NCI-H82 (cell line): ENCODE data around the gene ACP6.
"Not testable (repeated sequence)": the region's sequence is repeated elsewhere in the genome, so short reads cannot be mapped to it uniquely, and the experiment has no call there.

Source experiments
- DNase-seq: peaks from one replicate; lab custom pipeline; 2025; lab: John Stamatoyannopoulos, UW

Gene ACP6

DNA sequence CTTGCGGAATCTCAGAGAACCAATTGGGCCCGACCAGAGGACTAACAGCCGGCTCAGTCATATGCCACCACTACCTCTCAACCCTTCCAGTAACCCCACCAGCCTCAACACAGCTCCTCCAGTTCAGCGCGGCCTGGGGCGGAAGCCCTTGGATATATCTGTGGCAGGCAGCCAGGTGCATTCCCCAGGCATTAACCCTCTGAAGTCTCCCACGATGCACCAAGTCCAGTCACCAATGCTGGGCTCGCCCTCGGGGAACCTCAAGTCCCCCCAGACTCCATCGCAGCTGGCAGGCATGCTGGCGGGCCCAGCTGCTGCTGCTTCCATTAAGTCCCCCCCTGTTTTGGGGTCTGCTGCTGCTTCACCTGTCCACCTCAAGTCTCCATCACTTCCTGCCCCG is 49.8 kb downstream of the ACP6 start:
- no peak for DNase-seq

DNA sequence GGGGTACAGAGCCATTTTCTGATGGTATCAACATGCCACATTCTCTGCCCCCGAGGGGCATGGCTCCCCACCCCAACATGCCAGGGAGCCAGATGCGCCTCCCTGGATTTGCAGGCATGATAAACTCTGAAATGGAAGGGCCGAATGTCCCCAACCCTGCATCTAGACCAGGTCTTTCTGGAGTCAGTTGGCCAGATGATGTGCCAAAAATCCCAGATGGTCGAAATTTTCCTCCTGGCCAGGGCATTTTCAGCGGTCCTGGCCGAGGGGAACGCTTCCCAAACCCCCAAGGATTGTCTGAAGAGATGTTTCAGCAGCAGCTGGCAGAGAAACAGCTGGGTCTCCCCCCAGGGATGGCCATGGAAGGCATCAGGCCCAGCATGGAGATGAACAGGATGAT is 50.6 kb downstream of the ACP6 start:
- no peak for DNase-seq

DNA sequence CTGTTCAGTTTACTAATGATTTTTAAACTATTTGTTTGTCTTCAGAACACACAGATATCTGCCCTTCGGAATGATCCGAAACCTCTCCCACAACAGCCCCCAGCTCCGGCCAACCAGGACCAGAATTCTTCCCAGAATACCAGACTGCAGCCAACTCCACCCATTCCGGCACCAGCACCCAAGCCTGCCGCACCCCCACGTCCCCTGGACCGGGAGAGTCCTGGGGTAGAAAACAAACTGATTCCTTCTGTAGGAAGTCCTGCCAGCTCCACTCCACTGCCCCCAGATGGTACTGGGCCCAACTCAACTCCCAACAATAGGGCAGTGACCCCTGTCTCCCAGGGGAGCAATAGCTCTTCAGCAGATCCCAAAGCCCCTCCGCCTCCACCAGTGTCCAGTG is 51.6 kb downstream of the ACP6 start:
- DNase-seq, result no peak

DNA sequence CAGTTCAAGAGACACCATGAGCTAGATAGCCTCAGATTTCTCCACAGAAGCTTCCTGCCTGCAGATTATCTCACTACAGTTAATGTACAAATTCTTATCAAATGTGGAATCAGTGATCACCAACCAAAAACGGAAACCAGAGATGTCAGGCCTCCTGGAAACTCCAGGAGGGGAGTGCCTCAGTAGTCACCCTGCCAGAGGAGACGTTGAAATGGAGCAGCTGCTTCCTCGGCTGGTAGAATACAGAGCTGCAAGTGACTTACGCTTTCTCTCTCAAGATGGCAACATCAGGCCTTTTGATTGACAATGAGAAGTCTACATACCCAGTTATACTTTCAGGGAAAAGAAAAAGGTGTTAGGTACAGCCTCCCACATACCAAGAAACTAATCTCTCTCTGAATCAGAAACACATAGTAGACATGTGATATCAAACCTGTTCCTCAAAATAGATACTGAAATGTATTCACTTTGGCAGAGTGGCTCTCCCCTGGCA is 52.2 kb downstream of the ACP6 start:
- no peak for DNase-seq

DNA sequence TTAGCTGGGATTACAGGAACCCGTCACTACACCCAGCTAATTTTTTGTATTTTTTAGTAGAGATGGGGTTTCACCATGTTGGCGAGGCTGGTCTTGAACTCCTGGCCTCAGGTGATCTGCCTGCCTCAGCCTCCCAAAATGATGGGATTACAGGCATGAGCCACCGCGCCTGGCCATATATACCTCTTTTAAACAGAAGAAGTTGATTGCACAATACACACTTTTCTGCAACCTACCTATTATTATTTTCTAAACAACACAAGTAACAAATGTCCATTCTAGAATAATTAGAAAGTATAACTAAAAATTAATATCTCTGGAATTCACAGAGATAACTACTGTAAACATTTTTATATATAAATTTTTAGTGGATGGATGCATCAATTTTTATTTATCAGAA is 55.4 kb downstream of the ACP6 start:
- DNase-seq, result not testable (repeated sequence)

DNA sequence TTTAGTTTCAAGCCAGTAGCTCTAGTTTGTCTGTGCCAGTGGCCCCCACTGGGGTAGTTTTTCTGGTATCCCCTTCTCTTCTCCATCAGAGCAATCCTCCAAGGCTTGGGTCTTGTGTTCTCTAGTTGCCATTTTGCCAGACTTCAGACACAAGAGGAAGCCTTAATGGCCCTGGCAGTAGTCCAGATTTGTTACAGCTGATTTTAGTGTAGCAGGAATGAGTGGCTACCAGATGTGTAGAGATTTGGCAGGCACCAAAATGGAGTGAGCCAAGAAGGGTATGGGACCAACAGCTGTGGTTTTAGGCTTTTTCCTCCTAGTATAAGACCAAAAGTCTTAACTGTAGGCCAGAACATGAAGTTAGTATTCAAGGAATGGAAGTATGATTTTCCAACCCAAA is 56.8 kb downstream of the ACP6 start:
- DNase-seq, result no peak

DNA sequence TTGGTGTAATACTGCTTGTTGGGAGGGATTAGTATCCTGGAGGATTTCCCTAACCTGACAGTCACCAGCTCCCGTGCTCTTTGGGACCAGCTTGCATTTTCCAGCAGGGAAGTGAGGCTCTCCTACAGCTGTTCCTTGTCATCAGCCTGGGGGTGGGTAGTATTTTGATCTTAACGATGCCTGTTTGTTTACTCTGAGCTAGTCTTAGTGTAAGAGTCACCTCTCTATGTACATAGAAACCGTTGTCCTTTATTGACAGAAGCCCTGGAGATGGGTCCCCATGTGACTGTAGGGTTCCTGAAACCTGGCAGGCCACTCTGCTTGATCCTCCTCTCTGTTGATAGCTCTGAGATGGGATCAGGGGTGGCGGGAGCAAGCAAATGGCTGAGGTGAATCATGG is 58.0 kb downstream of the ACP6 start:
- peak; percentile 49 for DNase-seq

DNA sequence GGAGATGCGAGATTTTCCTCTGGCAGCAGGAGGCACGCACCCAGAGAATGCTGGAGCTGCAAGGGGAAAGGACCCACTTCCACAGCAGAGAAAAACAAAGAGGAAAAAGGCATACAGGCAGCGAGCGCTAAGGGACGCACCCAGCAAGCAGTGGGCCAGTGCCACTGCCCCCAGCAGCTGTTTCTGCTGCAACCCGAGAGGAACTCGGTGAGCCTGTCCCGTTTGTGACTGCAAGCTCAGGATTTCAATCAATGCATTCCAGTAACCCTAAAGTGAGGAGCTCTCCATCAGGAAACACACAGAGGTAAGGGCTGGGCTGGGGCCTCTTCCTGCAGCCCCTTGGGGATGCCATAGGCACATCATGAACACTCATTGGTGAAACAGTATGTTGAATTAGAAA is 58.7 kb downstream of the ACP6 start:
- no peak for DNase-seq

DNA sequence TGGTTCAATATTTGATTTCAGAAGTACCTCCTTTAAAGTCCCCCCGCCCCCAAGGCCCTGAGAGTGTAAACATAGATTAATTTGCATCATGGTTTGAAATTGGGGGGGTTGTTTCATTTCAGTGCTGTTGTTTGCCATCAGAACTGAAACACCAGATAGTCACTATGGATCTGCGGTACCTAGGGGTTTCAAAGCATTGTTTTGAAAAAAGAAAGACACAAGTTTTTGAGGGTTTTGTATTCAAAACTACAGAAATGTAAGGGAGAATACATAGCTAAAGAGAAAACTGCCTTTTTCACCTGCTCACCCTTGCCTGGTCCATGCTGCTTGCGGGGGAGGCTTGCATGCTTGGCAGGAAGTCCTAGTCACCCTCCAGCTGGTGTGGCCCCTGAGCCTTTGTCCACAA is 59.3 kb downstream of the ACP6 start:
- DNase-seq, result no peak

DNA sequence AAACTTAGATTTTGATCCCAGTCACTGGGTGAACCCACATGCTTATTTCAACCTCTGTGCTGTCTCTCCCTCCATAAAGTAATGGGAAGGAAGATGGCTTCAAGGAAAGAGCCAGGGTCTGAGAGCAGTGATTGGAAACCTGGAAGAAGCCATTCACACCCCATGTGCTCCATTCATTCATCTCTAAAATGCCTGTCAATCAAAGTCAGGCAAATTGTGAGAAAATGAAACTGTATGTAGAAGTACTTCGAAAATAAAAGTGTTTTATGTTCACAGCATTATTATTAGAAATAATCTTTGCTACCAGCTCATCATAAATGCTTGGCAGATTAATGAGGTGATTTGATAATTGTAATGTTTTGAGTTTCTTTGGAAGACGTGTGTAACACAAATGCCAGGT is 61.0 kb downstream of the ACP6 start:
- DNase-seq, result no peak

DNA sequence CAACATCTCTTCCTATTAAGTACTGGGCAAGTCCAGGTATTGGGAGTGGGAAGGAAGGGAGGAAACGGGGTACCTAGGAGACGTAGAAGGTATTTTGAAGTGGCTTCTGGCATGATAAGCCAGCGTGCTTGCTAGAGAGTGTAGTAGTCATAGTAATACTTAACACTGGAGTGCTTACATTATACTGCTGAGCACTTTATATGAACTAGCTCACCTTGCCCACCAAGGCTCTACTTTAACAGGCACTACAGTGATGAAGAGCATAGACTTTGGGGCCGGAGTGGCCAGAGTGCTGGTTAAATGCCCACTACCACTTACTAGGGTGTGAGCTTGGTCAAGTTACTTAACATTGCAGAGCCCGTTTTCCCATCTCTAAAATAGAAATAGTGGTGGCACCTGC is 61.7 kb downstream of the ACP6 start:
- DNase-seq, result no peak

DNA sequence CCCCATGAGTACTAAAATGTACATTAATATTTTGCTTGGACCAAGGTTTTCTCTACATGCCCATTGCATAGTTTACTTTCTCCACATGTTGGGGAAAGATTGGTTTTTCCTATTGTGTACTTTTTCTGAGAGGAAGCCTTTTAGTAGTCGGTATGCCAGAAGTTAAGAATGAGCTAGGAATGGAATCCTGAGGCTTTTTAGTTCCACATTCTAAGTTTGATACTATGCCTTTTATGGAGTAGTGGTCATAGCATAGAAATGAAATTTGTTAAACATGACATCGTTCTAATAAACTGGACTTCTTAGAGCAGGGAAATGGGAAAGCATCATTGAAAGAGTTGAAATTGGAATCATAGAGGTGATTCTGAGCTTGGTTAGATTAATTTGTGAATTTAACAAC is 64.7 kb downstream of the ACP6 start:
- no peak for DNase-seq

DNA sequence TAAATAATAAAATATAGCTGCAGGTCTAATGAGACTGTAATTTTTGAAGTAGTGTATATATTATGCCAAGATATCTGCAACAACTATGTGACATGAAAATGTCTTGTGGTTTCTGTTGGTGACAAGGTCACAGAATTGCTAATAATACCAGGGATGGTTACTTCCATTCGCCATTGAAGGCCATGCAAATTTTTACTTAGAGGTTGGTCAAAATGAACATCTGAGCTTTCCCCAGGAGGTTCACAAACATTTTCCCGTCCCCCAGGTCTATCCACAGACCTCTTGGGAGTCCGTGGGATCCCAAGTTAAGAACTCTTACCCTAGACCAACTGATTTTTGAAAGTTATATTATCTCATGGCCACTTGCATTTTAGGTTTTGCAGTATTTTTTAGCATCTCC is 66.3 kb downstream of the ACP6 start:
- no peak for DNase-seq

DNA sequence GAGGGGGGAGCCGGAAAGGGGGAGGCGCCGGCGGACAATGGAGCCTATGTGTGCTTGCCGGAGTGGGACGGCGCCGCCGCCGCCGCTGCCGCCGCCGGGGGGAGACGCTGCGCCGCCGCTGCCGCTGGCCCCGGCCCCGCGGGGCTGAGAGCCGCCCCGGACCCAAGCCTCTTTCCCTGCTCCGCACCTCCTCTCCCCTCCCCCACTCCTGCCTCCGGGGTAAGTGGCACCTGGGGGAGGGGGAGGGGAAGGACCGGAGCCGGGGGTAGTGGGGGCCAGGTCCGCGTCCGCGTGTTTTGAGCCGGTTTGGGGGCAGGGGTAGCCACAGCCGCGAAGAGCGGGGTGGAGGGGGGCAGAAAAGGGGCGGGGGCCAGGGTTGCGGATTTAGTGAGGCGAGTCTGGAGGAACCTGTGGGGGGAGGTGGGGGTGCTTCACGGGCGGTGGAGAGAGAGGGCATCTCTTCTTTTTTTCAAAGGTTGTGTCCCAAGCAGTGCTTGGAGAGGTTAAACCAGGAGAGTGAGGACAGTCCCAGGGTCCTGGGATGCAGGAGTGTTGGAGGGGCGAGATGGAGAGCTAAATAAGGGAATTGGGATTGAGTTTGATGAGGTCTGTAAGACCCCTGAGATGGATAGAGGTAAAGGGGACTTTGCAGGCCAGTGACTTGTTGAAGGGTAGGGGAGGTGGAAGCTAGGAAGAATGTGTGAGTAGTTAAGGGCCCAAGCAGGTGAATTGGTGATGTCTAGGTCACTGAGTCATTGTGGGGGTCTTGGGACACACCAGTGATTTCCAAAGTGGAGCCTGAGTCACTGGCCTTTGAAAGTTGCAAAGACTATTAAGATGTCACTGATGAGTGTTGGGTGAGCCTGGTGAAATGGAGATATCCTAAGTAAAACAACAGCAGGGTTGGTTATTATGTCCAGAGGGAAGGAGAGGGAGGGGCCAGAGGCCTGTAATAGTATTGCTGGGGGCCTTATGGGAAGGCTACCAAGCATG is 69.9 kb downstream of the ACP6 start:
- peak; percentile 71 for DNase-seq

DNA sequence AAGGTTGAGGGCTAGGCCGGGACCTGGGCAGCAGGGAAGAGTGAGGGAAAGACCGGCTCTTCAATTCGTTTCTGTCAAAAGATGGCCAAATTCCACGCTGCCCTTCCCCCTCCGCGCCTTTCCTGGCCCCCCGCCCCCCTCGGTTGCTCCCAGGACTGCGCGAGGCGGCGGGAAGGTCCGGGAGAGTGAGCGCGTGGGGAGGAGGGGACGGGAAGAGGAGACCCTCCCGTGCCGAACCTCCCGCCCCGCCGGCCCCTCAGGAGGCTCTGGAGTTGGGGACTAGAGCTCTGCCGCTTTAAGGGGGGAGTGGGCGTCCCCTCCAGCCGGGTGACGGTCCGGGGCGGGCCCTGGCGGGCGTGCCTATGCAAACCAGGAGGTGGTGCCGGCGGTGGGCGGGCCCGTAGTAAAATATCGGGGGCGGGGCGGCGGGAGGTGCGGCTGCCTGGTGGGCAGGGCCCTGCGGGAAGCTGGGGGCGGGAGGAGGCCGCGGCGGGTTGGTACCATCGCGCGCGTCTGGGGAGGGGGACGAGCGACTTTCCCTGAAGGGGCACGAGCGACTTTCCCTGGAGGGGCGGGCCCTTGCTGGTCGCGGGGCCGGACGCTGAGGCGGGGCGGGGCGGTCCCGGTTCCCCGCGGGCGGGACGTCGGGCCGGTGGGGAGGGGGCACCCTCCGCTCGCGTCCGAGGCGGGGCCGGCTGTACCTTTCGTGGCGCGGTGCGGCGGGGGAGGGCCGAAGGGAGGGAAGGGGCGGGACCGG is 70.8 kb downstream of the ACP6 start:
- DNase-seq, result peak; percentile 98

DNA sequence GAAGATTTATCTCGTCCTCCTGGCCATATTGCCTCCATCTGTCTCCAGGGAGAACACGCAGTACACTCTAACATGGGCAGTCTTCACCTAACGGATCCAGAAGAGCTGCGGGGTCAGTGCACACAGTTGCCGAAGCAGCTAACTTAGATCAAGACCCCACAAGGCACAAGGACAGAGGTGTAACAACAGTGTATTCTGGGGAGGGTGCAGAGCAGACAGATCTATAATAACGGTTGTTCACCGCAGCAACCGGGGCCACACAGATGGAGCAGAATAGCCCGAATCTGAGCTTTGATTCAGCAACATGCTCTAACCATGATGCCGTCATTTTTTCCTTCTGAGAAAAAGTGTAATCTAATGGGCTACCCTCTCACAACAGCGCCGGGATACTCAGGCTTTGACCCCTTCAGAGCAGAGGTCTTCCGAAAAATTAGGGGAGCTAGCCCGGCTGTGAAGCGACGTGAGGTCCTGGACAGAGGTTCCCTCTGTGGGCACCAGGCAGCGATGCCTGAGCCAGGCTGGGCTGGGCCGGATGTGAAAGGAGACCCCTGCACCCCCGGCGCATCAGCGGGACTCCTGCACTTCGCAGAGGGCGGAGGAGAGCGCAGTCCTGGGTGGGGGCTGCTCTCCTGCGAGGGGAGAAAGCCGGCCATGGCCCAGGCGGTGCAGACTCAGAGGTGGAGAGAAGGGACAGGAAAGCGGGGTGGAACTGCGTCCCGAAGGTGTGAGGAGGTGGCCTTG is 71.5 kb downstream of the ACP6 start:
- DNase-seq, result peak; percentile 81

DNA sequence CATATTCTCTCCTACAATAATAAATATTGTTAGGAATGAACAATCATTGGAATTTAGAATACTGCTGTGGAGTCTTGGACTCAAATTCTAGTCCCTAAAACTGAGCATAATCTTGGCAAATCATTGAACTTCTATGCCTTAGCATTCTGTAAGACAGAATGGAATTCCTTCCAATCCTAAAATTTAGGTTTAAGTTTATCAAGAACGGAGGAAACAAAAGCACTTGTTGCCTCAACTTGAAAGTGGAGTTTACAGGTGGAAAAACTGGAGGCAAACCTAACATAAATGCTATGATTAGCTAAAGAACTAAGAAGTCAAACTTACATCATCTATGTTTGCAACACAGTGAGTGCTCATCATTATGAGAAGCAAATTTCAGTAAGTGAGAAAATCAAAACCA is 73.3 kb downstream of the ACP6 start:
- no peak for DNase-seq
